Hematopoietic multipotent progenitor cell treated with erythropoietin and hydrocortisone succinate and interleukin-3 and kit ligand, for 8 days (in vitro differentiated cells): ENCODE data around the gene ADAMTS18.
"Not testable (repeated sequence)": the region's sequence is repeated elsewhere in the genome, so short reads cannot be mapped to it uniquely, and the experiment has no call there.

Source experiments
- DNase-seq: peaks from one replicate; pipeline ENCODE4 v3.0.0-alpha.2; 2015

ADAMTS18 gene, protein sequence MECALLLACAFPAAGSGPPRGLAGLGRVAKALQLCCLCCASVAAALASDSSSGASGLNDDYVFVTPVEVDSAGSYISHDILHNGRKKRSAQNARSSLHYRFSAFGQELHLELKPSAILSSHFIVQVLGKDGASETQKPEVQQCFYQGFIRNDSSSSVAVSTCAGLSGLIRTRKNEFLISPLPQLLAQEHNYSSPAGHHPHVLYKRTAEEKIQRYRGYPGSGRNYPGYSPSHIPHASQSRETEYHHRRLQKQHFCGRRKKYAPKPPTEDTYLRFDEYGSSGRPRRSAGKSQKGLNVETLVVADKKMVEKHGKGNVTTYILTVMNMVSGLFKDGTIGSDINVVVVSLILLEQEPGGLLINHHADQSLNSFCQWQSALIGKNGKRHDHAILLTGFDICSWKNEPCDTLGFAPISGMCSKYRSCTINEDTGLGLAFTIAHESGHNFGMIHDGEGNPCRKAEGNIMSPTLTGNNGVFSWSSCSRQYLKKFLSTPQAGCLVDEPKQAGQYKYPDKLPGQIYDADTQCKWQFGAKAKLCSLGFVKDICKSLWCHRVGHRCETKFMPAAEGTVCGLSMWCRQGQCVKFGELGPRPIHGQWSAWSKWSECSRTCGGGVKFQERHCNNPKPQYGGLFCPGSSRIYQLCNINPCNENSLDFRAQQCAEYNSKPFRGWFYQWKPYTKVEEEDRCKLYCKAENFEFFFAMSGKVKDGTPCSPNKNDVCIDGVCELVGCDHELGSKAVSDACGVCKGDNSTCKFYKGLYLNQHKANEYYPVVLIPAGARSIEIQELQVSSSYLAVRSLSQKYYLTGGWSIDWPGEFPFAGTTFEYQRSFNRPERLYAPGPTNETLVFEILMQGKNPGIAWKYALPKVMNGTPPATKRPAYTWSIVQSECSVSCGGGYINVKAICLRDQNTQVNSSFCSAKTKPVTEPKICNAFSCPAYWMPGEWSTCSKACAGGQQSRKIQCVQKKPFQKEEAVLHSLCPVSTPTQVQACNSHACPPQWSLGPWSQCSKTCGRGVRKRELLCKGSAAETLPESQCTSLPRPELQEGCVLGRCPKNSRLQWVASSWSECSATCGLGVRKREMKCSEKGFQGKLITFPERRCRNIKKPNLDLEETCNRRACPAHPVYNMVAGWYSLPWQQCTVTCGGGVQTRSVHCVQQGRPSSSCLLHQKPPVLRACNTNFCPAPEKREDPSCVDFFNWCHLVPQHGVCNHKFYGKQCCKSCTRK (N-terminal part only)

GRCh38 chr16:77434530-77435271, at the start of gene ADAMTS18:
ADAMTS18 (minus strand) TSS chr16:77435034; CDS start chr16:77434695, 339 bp downstream.
- DNase-seq = no peak

GRCh38 chr16:77480681-77481315, 46.0 kb upstream of the ADAMTS18 start:
- DNase-seq = no peak

DNA sequence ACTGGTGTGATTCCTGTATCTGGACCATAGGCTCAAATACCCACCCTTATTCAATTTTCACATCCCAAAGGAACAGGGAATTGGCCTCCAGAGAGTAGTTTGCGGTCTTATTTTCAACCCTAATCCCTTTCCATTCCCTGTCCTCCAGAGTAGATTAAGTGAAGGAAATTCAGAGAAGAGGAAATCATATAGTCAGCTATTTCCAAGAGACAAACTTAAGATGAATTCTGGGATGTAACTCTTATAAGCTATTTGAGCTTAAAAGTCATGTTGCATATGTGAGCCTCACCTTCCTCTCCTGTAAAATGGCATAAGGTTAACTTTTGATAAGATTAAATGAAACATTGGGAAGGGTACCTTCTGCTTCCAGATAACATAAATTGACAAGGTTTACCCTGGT, 37.4 kb upstream of the ADAMTS18 start:
- no peak for DNase-seq

GRCh38 chr16:77470851-77471250, 36.0 kb upstream of the ADAMTS18 start:
- DNase-seq = no peak

DNA sequence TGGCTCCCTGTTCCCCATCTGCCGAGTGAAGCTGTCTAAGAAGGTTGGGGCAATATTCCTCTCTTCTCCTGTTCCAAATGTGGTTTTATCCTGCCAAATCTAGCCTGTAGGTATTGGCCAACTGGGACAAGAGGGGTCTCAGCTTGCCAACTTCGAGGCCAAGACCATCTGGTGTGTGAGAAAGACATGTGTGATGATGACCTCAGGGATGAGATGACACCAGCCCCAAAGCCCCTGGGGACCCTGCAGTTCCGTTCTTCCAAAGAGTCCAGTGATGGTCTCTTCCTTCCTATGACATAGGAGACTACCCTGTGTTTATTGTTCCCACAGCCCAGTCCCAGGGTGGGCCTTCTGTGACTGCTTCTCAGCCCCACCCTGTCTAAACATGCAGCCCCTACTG, 34.8 kb upstream of the ADAMTS18 start:
- no peak for DNase-seq

GRCh38 chr16:77468831-77469230, 34.0 kb upstream of the ADAMTS18 start:
- no peak for DNase-seq

- no peak for DNase-seq
Measured at GRCh38 chr16:77467821-77468335, 33.0 kb upstream of the ADAMTS18 start.

- DNase-seq = not testable (repeated sequence)
Measured at GRCh38 chr16:77463659-77464058, 28.8 kb upstream of the ADAMTS18 start.

DNA sequence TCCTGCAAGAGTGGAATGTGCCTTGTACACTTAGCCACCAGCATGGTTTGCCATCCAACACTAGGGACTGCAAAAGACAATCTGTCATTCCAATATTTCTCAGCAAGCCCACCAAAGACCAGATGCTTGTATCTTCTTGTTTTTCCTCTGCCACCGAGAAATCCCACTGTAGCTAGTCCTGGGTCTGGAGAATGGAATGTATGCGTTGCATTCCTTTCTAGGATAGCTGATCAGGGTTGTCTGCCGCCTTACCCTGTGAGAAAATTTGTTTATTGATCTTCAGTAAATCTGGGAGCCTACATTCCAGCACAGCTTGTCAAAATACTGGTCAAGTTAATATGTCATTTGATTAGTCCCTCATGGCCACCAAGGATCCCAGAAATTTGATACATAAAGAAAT, 28.1 kb upstream of the ADAMTS18 start:
- DNase-seq = no peak

DNA sequence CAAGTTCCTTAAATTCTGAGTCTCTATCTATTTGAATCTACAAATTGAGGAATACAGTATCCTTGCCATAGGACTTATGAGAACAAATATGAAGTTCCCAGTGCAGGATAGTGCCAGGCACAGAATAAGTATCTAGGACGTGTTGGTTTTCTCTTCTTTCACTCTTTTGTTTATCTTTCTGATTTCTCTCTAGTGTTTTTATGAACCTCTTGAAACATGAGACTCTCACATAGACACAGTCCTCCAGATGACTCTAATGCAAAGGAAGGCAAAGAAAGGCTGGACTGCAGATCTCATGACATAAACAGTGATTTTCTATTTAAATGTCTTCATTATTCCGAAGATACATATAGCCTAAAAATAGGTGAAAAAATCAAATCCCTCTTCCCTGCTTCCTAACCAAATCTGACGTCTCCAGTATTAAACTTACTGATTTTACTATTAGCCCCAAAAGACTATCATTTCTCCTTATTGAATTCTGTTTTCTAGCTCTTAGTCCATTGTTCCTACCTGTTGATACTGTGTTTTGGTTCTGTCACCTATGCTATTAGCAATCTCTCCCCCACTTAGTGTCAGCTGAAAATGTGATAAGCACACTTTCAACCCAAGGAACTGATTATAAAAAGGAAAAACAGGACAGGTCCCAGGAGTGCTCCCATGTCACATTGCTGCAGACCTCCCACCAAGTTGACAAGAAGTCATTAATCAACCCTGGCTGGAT, 24.9 kb upstream of the ADAMTS18 start:
- no peak for DNase-seq

GRCh38 chr16:77457046-77457445, 22.2 kb upstream of the ADAMTS18 start:
- no peak for DNase-seq

DNA sequence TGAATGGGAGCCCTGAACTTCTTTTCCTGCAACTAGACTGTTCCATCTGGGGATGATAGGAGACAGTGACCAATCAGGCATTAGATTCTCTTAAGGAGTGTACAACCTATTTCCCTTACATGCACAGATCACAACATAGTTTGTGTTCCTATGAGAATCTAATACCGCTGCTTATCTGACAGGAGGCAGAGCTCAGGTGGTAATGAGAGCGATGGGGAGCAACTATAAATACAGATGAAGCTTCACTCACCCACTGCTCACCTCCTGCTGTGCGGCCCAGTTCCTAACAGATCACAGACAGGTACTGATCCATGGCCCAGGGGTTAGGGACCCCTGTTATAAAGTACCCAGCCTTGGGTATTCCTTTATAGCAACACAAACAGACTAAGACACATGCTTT, 17.4 kb upstream of the ADAMTS18 start:
- no peak for DNase-seq

- no peak for DNase-seq
Measured at GRCh38 chr16:77450790-77451487, 16.1 kb upstream of the ADAMTS18 start.

DNA sequence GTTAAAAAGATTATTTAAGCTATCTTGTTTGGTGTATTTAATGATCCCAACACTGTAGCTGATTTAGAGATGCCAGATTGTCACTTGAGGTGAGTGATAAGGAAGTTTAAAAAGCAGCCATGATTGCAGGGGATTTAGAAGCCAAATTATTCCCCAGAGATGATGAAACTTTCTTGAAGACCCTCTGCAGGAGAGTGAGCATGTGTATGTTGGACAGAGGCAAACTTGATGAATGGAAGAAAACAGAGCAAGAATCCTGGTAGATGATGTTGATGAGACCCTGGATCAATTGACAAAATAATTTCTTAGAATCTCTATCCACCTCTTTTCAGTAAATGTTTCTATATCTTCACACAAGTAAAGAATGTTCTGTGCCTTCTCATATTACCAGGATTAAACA, 14.4 kb upstream of the ADAMTS18 start:
- no peak for DNase-seq

DNA sequence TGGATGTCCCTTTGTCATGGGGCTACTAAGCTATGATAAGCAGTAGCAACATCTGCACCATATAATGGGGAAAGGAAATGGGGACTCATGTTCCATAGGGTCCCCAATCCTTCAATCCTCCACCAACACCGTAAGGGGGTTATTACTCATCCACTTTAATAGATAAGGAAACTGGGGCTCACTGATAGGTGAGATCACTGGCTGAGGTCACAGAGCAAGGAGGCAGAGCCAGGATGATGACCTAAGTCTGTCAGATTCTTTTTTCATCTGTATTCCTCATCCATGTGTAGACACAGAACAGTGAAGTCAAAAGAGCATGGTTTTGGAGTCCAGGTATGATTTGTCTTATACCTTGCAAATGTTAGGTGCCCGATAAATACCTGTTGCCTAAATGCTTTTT, 10.5 kb upstream of the ADAMTS18 start:
- DNase-seq = no peak

DNA sequence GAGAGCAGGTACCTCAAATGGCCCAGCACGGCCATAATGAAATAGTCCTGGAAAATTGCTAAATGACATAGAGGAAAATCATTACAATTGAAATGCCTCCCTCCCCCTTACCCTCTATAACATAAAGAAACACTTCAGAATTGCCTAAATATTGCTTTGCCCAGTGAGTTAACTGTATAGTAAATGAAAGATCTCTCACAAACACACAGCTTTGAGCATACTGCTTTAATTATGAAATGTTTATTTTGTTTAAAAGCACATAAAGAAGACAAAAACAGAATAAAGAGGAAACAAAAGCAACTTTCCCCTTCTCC, 9.3 kb upstream of the ADAMTS18 start:
- no peak for DNase-seq

GRCh38 chr16:77443357-77444146, 8.7 kb upstream of the ADAMTS18 start:
- no peak for DNase-seq

- no peak for DNase-seq
Measured at GRCh38 chr16:77442078-77442477, 7.2 kb upstream of the ADAMTS18 start.

GRCh38 chr16:77439106-77439505, 4.3 kb upstream of the ADAMTS18 start:
- no peak for DNase-seq

DNA sequence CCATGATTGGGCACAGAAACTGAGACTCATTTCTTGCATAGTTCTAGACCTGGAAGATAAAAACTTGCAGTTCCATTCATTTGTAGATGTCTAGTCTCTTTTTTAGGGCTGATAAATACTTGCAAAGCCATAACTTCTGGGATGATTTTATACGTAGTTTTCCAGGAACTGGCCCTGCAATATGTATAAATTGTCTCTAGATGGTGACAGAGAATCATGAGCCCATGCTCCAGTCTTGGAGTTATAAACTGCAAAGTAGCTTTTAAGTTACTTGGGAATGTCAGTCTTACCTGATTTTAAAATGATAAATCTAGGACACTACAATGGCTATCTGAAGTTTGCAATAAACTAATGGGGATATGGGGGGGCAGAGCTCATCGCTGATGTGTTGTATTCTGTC, 3.0 kb upstream of the ADAMTS18 start:
- DNase-seq = no peak
